T-helper 1 cell treated with Interleukin-12 subunit alpha and Interleukin-12 subunit beta and Interleukin-4 antibody, amounts not matched to agents 30 ng/mL and 1 ng/mL, for 36 hours (primary cell): Measurements from ENCODE around the gene TIA1. TPM values are rescaled to one million over a fixed set of nuclear protein-coding genes. Genes with fewer than 3 reads are reported as not detected.
"Not testable (repeated sequence)": the region's sequence is repeated elsewhere in the genome, so short reads cannot be mapped to it uniquely, and the experiment has no call there.

Source experiments
- intact Hi-C: fragments of 100-400 bp; cut with micrococcal nuclease; formaldehyde crosslinking; loops from one replicate; pipeline ENCODE4 v1.15.1; 2024
- total RNA-seq: library from RNA; stranded (reverse); gene quantifications from 2 replicates; pipeline ENCODE4 v1.2.3, GENCODE V29; 2022

Gene TIA1, protein sequence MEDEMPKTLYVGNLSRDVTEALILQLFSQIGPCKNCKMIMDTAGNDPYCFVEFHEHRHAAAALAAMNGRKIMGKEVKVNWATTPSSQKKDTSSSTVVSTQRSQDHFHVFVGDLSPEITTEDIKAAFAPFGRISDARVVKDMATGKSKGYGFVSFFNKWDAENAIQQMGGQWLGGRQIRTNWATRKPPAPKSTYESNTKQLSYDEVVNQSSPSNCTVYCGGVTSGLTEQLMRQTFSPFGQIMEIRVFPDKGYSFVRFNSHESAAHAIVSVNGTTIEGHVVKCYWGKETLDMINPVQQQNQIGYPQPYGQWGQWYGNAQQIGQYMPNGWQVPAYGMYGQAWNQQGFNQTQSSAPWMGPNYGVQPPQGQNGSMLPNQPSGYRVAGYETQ
- total RNA-seq: 128 and 148 TPM in 2 replicates

DNA sequence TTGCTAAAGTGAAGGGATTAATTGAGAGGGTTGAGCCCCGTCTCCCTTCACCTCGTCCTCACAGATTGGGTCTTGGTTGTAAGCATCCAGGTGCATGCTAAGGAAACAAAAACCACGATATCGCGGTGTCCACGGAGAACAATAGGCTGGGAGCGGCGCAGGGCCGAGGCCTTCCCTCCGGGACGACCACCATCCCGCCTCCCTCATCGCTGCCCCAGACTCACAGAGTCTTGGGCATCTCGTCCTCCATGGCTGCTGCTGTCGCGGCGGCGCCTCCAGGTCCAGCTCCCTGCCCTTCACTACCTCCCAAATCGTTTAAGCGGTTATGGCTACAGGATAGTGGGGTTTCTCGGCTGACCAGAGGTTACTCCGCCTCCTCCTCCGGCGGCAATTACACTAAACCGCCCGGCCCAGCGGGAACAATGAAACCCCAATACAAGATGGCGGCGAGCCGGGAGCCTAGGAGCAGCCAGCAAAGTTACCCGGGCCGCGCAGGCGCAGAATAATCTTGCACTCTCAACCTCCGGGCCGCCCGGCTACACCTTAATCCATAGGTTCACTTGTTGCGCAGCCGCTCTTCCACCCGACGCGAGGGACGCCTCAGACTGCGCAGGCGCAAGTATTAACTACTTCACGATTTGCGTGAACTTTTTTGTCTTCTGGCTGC is at the start of gene TIA1:
TSS of gene TIA1 (minus strand) at position 448 of the 667 bp plus-strand sequence. CDS start at position 250, 198 bp downstream.
- intact Hi-C loops: loop anchor here (1.0 to 10.0 kb wide), 10 partner anchors 45 to 884 kb away; partner anchors contain the start of genes AAK1, ANXA4, GMCL1 and MCEE

DNA sequence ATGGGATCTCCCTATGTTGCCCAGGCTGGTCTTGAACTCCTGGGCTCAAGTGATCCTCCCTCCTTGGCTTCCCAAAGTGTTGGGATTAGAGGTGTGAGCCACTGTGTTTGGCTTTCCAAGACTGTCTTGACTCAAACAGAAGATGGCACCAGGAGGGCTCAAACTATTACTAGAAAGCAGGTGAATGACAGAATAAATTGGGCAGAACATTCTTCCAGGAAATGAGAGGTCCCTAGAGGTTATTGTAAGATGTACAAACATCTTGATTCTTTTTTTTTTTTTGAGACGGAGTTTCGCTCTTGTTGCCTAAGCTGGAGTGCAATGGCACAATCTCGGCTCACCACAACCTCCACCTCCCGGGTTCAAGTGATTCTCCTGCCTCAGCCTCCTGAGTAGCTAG is 49.4 kb upstream of the TIA1 start:
- intact Hi-C loops: loop anchor here (10.0 kb wide), 2 partner anchors 677 to 837 kb away; partner anchors contain the start of genes ANKRD53, MCEE and MPHOSPH10

DNA sequence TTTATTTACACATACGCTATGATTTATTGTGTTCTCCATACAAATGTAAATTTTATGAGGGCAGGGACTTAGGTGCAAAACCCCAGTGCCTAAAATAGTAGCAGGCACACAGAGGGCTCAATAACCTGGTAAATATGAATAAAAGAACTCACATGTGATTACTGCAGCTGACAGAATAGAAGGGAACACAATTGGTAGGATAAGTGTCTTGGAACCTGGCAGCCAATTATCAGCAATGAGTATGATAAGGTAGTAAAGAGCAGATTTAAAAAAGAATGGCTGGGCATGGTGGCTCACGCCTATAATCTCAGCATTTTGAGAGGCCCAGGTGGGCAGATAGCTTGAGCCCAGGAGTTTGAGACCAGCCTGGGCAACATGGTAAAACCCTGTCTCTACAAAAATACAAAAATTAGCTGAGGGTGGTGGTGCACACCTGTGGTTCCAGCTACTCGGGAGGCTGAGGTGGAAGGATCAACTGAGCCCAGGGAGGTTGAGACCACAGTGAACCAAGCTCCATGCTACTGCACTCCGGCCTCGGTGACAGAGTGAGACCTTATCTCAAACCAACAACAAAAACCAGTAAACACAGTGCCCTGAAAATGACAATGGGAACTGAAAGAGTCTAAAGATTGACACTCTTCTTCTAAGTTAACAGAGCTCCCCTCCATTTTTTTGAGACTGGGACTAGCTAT is 35.2 kb upstream of the TIA1 start:
- intact Hi-C loops: no loop called here

DNA sequence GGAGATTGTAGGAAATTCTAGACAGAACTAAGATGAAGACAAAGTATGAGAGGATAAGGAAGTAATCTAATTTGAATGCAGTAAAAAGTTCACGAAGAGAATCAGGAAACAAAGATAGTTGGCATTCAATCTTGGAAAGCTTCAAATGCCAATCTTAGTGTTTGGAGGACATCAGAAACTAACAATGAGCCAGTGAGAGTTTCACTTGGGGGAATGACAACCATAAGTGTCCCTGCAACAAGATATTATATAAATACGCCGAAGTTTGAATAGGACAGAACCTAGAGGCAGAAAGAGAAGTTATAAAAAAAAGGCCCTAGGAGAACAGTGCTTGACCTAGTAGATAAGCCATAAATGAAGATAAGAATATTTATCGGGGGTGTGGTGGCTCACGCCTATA is 34.0 kb upstream of the TIA1 start:
- intact Hi-C loops: no loop called here

DNA sequence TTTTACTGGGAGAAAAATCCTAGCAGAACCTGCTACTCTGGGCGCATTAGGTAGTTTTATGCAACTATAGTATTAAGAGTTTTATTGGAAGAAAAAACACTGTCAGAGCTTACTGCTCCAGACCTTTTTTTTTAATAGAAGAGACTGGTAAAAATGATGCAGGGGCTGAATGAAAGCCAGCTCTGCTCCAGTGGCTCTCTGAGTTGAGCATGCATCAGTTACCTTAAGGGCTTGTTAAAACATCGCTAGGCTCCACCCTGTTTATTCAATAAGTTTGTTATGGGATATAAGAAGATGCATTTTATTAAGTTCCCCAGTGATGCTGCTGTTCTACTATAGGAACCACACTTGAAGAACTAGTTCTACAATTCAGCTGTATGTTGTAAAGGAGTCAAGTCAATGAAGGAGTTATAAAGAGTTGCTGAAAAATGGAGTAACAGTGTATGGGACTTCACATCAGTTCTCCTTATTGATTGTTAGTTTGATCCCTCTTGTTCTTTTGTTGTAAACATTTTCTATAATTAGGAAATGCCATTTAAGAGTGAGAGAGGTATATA is 31.9 kb upstream of the TIA1 start:
- intact Hi-C loops: no loop called here

DNA sequence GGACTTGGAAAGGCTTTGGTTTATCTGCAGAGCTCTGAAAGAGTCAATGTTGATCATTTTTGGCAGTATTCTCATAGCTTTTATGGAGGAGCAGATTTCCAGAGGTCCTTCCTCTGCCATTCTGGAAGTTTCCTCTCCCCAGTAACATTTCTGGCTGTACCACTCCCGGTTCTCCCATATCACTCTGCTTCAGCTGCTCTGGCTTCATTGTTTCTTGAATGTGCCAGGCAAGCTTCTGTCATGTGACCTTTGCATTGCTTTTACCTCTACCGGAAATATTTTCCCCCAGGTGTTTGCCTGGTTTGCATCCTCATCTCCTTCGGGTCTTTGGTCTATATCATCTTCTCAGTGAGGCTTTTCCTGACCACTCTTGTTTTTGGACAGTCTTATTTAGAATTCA is 21.9 kb upstream of the TIA1 start:
- intact Hi-C loops: no loop called here

DNA sequence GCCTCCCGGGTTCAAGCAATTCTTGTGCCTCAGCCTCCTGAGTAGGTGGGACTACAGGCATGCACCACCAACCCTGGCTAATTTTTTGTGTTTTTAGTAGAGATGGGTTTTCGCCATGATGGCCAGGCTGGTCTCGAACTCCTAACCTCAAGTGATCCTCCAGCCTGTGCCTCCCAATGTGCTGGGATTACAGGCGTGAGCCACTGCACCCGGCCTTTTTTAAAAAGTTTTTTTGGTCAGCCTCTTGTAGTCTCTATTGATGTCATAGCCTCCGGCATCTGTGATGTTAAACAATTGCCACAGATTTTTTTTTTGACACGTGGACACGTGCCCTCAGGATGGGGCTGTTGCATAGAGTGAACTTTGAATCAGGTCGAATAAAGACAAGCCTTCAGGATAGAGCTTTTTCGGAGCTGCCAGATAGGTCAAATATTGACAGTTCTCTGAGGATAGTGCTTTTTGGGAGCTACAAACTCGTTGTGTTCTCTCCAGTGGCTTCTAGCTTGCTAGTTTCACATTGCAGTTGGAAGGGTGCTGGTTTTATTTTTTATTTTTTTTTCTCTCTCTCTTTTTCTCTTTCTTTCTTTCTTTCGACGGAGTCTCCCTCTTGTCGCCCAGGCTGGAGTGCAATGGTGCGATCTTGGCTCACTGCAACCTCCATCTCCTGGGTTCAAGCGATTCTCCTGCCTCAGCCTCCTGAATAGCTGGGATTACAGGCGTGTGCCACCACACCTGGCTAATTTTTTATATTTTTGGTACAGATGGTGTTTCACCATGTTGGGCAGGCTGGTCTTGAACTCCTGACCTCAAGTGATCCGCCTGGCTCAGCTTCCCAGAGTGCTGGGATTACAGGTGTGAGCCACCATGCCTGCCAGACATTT is 21.2 kb upstream of the TIA1 start:
- intact Hi-C loops: not testable (repeated sequence)

DNA sequence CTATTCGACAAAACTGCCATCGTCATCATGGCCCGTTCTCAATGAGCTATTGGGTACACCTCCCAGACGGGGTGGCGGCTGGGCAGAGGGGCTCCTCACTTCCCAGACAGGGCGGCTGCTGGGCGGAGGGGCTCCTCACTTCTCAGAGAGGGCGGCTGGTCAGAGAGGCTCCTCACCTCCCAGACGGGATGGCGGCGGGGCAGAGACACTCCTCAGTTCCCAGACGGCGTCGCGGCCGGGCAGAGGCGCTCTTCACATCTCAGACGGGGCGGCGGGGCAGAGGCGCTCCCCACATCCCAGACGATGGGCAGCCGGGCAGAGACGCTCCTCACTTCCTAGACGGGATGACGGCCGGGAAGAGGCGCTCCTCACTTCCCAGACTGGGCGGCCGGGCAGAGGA is 18.5 kb upstream of the TIA1 start:
- intact Hi-C loops: not testable (repeated sequence)

DNA sequence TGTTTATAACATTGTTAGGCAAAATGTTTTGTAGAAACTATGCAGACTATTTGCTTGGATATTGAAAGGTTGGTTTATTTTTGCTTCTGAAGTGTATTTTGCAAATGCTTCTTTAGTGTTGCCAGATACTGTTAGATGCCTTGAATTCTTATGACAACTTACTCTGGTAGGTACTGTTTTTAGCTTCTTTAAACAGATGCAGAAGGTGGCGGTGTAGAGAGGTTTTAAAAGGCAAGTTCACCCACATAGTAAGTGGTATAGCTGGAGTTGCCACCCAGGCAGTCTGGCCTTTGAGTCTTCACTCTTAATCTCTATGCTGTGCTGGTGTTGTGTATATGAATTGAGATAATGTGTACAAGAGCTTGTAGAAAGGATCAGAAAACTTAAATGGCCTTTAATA is 13.1 kb upstream of the TIA1 start:
- intact Hi-C loops: no loop called here

DNA sequence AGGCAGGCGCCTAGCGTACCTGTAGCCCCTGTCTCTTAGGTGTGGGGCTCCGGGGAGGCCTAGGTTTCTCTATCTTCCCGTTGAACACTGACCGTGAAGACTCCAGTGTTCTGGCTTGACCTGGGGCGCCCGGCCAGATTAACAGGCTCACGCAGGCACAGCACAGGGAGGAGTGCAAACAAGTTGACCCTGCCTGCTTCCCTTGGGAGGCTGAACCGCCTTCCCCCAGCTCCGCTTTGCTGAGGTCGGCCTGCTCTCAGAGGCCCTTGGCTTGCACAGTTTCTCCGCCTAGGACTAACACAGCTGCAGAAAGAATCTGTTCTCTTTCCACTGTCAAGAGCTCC is 10.1 kb upstream of the TIA1 start:
- intact Hi-C loops: loop anchor here (1.0 kb wide), 3 partner anchors 35 to 344 kb away; partner anchors contain the start of genes C2orf42 and SNRPG

DNA sequence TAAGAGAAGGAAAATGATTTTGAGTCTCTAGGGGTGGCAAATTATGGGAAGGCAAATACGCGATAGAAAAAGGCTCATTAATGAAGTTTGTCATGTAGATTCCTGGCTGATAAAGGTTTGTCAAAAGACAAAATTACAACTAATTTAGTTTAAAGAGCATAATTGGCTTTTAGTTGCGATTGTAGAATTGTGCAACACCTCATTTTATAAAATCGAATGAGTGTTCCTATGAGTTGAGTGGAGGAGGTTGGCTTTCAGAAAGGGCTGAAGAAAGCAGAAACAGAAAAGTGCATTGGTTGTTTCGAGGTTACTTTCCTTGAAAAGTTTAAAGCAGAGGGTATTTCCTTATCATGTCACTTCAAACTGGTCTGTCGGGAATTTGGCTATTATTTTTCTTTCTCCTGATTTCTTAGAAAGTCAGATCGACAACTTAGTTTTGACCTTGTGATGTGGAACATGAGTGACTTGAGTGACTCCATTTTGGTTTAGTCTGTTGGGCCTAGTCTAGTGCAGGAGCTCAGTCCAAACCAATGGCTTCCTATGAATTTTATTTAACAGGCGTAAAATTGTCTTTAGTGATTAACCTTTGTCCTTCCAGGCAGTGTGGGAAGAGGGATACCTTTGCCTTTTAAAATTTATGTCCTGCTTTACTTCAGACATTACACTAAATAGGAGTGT is 7.3 kb upstream of the TIA1 start:
- intact Hi-C loops: no loop called here

DNA sequence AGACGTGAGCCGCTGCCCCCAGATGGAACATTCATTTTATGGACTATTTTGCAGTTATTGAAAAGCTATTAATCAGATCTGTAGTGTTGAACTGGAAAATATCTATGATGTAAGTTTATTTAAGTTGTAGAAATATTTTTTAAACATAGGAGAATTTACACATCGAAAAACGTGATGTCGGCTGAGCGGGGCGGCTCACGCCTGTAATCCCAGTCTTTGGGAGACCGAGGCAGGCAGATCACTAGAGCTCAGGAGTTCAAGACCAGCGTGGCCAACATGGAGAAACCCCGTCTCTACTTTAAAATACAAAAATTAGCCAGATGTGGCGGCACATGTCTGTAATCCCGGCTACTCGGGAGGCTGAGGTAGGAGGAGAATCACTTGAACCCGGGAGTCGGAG is 2.0 kb upstream of the TIA1 start:
- intact Hi-C loops: no loop called here

DNA sequence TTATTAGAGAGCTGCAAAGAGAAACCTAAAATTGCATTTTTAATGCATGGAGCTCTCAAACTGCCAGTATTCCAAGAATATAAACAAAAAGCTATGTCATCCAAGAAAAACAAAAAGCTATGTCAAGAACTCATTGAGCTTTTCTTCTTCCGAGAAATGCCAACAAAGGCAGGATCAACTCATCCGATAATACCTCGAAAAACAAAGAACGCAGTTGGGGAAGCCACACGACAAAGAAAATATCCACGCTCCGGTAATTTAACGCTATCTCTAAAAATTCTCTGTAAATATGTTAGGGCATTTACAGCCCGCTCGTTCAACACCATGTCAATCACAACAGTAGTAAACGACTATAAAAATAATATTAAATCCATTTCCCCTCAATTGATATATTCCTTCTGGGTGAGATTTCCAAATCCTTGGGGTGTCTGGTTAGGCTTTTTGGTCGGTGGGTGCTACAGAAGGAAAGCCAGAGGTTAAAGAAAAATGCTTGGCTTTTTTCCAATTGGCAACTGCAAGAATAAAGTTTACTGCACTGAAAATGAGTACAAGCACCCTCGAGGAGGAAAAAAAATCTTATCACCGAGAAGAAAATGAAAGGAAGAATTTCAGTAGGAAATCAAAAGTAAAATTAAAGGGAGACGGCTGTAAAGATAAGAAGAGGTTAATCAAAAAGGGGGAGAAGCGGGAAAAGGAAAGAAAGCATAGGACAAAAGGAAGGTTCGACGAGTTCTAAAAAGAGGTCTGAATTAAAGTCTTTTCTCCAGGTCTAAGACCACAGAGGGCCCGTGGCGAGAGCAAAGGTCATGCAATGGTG is 856 bp downstream of the TIA1 start:
- intact Hi-C loops: loop anchor here (1.0 to 10.0 kb wide), 10 partner anchors 46 to 885 kb away; partner anchors contain the start of genes AAK1, ANXA4, GMCL1 and MCEE

DNA sequence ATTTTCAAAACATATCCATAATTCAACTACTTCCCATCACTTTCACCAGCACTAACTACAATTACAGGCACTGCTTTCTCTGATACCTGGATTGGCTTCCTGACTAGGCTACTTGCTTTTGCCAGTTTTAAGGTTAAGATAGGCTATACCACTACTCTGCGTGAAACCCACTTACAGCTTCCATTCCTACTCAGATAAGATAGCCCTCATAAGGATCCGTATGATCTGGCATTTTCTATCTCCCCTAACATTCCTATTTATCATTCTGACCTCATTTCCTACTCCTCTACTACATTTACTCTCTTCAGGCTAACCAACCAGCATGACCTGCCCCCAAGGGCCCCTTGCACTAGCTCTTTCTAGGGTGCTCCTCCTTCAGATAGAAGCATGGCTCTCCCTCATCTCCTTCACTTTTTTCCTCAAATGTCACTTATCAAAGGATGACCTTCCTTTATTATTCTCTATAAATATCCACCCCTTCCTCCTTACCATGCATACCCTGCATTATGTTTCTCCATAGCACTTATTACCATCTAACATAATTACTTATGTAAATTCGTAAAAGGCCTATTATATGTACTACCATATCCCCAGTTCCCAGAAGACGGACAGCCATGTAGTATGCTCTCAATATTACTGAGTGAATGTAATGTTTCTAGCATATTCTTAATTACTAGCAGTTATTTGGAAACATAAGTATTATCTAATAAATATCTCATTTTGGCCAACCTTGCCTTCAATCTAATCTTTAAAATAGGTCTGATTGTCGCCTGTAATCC is 4.4 kb downstream of the TIA1 start:
- intact Hi-C loops: loop anchor here (10.0 kb wide), 1 partner anchor 499 kb away; the partner anchor contains the start of gene ANXA4

DNA sequence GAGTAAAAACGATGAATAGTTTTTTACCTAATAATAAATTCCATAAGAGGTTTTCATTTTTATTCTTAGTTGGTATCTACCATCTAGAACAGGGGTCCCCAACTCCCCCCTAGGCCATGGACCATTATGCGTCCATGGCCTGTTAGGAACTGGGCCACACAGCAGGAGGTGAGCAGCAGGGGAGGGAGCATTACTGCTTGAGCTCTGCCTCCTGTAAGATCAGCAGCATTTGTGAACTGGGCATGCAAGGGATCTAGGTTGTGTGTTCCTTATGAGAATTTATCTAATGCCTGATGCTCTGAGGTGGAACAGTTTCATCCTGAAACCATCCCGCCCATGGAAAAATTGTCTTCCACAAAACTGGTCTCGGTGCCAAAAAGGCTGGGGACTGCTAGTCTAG is 5.9 kb downstream of the TIA1 start:
- intact Hi-C loops: loop anchor here (10.0 kb wide), 1 partner anchor 498 kb away; the partner anchor contains the start of gene ANXA4

DNA sequence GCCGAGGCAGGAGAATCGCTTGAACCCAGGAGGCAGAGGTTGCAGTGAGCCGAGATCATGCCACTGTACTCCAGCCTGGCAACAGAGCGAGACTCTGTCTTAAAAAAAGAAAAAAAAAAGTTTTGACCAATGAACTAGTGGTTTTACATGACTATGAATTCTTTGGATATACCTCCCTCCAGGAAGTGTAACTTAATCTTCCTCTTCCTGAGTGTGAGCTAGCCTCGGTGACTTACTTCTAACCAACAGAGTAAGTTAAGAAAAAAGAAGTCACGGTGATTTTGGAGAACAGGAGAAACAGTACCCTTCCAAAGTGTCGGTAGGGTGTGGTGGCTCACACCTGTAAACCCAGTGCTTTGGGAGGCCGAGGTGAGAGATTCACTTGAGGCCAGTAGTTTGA is 7.1 kb downstream of the TIA1 start:
- intact Hi-C loops: loop anchor here (10.0 kb wide), 1 partner anchor 497 kb away; the partner anchor contains the start of gene ANXA4

DNA sequence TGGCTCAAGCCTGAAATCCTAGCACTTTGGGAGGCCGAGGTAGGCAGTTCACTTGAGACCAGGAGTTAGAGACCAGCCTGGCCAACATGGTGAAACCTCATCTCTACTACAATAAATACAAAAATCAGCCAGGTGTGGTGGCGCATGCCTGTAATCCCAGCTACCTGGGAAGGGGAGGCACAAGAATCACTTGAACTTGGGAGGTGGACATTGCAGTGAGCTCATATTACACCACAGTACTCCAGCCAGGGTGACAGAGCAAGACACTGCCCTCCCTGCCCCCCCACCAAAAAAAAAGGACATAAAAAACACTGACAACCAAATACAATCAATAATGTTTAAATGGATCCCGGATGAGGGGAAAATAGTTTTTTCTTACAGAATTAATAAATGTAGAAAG is 7.8 kb downstream of the TIA1 start:
- intact Hi-C loops: loop anchor here (10.0 kb wide), 1 partner anchor 496 kb away; the partner anchor contains the start of gene ANXA4

DNA sequence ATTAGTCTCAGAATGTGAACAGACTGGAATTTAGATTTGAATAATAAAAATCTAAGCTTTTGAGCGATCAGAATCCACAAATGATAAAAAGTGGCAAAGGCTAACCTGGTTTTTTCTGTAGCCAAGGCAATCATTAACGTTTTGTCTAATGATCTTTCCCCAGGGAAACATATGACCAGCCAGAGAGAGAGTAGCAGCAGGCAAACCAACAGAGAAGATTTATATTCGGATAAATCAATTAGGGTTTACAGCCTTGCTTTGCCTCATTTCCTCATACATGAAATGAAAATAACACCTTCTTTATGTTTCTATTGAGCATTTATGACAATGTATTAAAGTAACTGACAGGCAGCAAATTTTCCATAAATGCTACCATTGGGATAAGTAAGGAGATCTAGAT is 14.5 kb downstream of the TIA1 start:
- intact Hi-C loops: no loop called here
